Ramos (cell line): ENCODE data around the gene ZNF813.
"Not testable (repeated sequence)": the region's sequence is repeated elsewhere in the genome, so short reads cannot be mapped to it uniquely, and the experiment has no call there.

ENCODE experiments used
- in situ Hi-C: fragments of 300-500 bp; cut with MboI; formaldehyde crosslinking; loops from one replicate; pipeline ENCODE4 v1.14.3; 2022; ENCODE audit warnings: low sequenced_read_pairs; ENCODE audit not compliant: unreplicated experiment

ZNF813 gene

GRCh38 chr19:53475470-53475869 is 7.9 kb downstream of the ZNF813 start:
- in situ Hi-C loops = loop anchor here (5.0 kb wide), 1 partner anchor 38 kb away; no protein-coding TSS in a partner anchor

- in situ Hi-C loops = not testable (repeated sequence)
These were observed 16.2 kb downstream of the ZNF813 start for GRCh38 chr19:53483751-53484150.

DNA sequence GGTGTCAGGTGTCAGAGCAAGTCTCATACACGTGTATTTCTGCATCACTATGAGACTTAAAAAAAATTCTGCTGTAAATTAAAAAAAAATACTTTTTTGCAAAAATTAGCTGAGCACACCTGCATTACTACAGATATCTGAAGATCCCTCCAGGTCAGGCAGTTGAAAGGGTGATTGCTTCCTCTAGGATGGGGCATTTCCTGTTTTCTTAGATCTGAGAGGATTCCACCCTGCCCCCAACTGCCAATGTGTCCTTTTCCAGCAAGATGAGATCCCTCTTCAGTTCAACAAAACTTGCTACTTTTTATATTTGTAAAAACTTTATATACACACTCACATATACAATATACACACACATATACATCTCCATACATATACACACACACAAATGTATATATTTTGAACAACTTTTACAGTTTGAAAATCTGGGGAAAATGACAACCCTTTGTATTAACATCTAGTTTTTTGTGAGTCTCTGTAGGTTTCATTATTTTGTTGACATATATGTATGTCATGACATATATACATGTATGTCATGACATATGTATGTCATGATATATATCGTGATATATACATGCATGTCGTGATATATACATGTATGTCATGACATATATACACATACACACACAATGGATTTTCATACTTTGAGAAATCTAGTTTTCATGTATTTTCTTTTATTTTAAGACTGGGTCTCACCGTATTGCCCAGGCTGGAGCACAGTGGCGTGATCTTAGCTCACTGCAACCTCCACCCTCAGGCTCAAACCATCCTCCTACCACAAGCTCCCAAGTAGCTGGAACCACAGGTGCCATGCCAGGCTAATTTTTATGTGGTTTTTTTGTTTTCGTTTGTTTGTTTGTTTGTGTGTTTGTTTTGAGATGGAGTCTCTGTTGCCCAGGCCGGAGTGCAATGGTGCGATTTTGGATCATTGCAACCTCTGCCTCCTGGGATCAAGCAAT is 17.8 kb downstream of the ZNF813 start:
- in situ Hi-C loops = no loop called here

DNA sequence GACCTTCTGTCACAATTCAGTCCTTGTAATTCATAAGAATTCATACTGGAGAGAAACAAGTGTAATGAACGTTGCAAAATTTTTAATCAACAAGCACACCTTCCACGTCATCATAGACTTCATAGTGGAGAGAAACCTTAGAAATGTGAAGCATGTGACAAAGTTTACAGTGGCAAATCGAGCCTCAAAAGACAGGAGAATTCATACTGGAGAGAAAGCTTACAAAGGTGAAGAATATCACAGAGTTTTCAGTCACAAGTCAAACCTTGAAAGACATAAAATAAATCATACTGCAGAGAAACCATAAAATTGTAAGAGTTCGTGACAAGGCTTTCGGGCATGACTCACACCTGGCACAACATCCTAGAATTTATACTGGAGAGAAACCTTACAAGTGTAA is 24.6 kb downstream of the ZNF813 start:
- in situ Hi-C loops = no loop called here

DNA sequence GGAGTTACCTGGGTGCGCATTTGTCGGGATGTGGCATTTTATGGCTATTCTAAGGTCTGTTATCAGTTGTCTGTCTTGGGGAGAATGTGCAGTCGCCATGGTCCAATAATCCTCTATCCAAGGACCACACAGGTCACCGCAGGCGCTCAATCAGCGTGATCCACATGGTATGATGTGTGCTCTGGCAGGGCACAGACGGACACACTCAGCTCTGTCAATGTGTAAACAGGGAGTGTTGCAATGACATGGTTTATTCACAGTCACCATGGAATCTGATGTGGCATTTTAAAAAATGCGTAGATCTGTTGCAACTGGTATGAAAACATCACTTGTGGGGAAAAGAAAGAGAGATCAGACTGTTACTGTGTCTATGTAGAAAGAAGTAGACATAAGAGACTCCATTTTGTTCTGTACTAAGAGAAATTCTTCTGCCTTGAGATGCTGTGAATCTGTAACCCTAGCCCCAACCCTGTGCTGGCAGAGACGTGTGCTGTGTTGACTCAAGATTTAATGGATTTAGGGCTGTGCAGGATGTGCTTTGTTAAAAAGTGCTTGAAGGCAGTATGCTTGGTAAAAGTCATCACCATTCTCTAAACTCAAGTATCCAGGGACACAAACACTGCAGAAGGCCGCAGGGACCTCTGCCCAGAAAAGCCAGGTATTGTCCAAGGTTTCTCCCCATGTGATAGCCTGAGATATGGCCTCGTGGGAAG is 29.9 kb downstream of the ZNF813 start:
- in situ Hi-C loops = not testable (repeated sequence)

GRCh38 chr19:53498024-53498395 is 30.5 kb downstream of the ZNF813 start:
- in situ Hi-C loops = not testable (repeated sequence)

DNA sequence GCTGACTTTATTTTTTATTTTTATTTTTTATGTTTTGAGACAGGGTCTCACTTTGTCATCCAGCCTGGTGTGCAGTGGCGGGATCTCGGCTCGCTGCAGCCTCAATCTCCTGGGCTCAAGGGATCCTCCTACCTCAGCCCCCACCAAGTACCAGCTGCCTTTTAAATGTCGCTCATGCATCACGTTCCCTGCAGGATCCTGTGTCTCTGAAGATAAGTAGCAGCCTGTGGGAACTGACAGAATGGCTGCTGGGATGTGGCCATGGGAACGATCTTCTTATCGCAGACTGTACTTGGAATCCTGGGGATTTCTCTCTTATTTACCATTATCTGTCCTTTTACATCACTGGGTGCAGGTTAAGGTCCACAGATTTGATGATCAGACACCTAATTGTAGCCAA is 35.6 kb downstream of the ZNF813 start:
- in situ Hi-C loops = loop anchor here (5.0 kb wide), 1 partner anchor 79 kb away; no protein-coding TSS in a partner anchor

- in situ Hi-C loops = loop anchor here (5.0 kb wide), 1 partner anchor 78 kb away; no protein-coding TSS in a partner anchor
These were observed 36.3 kb downstream of the ZNF813 start for GRCh38 chr19:53503671-53504364.

DNA sequence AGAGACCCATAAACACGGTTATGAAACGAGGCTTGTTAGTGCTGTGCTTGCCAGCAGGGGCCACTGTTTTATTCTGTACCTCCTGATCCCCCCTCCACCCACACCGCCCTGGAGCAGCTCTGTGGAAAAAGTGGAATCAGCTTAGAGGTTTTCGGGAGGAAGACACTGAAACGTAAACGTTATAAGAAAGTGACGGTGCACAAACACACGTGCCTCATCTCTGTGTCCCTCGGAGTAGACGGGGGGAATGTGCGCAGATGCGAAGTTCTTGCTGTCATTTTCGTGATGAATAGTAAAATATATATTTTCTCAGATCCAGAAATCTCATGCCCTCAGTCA is 36.8 kb downstream of the ZNF813 start:
- in situ Hi-C loops = loop anchor here (5.0 kb wide), 1 partner anchor 78 kb away; no protein-coding TSS in a partner anchor

DNA sequence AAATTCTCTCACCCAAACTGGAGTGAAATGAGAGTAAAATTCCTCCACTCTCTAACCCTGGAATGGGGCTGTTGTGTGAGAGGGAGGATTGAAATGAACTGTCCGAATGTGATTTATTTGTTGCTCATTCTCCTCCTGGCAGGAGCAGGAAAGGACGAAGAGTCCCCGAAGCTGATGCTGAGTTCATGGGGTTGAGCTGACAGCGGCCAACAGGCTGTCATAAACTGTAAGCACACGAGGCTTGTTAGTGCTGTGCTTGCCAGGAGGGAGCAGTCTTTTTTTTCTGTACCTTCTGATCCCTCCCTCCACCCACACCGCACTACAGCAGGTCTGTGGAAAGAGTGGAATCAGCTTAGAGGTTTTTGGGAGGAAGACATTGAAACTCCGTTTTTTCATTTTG is 37.4 kb downstream of the ZNF813 start:
- in situ Hi-C loops = loop anchor here (5.0 kb wide), 1 partner anchor 77 kb away; no protein-coding TSS in a partner anchor

DNA sequence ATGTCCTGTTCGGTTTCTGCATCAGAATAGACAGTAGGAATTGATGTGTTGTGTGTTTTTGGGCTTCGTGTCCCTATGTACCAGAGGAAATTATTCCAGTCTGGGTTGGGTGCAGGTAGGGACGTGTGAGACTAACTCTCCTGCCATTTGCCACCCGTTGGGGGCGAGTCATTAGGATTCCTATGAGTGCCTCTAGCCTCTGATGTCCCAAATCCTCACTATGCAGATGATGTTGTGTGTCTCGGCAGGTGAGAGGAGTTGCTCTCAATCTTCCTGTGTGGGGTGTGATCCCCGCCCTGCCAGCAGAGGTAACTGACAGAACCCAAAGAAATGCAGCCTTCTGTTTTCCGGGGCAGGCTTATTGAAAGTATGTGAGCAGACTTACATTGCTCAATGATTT is 39.2 kb downstream of the ZNF813 start:
- in situ Hi-C loops = no loop called here

GRCh38 chr19:53507523-53508442 is 40.2 kb downstream of the ZNF813 start:
- in situ Hi-C loops = no loop called here

GRCh38 chr19:53509443-53509842 is 41.9 kb downstream of the ZNF813 start:
- in situ Hi-C loops = no loop called here

DNA sequence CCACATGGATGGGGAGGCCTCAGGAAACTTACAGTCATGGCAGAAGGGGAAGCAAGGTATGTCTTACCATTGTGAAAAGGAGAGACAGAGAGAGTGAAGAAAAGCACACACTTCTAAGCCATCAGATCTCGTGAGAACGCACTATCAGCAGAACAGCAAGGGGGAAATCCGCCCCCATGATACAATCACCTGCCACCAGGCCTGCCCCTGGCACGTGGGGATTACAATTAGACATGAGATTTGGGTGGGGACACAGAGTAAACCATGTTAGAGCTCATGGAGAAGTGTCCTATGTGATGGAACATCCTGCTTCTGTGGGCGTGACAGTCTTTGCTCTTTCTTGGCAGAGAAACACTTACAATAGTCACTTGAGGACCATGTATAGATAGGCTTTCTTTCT is 42.3 kb downstream of the ZNF813 start:
- in situ Hi-C loops = no loop called here

DNA sequence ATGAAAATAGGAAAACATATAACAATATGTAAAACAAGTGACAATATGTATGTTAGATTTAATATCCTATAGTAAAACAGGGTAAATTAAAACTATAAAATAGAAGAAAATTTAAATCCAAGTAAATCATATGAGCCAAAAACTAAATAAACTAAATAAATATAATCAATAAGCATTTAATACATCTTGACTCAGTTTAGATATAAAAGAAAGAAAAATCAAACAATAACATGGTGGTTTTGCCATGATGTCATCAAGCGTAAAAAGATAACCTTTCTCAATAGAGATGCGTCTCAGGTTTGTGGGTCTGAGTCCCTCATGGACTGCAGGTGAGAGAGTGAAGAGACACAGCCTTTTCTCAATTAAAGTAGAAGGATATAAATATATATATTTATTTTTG is 43.8 kb downstream of the ZNF813 start:
- in situ Hi-C loops = no loop called here

- in situ Hi-C loops = no loop called here
These were observed 44.4 kb downstream of the ZNF813 start for GRCh38 chr19:53511933-53512374.

GRCh38 chr19:53515047-53515446 is 47.5 kb downstream of the ZNF813 start:
- in situ Hi-C loops = not testable (repeated sequence)

DNA sequence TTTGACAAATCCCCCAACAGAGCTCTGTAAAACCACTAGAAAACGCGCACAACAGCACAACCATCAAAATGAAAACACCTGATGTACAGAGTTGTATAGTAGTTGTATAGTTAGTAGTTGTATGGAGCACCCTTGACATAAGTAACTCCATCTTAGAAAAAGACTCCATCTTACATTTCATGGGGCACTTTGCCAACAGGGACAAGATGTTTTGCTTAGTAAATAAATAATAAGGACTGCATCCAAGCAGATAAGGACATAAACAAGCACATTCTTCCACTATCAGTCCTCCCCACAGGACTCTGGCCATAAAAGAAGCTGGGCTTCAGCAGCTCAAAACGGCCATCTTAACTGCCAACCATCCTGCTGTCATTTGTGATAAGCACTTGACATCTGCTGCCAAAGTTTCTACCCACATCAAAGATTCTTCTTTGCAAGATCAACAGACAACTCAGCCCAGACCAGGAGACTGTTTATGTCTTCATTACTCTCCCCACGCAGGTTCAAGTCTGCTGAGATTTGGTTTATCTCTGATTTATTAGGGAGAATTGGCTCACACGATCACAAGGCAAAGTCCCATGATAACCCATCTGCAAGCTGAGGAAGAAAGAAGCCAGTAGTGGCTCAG is 49.7 kb downstream of the ZNF813 start:
- in situ Hi-C loops = no loop called here

DNA sequence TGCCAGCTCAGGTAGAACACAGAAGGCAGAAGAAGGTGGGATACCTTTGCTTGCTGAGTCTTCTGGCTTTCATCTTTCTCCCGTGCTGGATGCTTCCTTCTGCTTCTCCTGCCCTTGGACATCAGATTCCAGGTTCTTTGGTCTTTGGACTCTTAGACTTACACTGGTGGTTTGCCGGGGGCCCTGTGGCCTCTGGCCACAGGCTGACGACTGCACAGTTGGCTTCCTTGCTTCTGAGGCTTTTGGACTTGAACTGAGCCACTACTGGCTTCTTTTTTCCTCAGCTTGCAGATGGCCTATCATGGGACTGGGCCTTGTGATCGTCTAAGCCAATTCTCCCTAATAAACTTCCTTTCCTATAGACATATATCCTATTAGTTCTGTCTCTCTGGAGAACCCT is 50.6 kb downstream of the ZNF813 start:
- in situ Hi-C loops = no loop called here
